Activated T-cell treated with anti-CD3 and anti-CD28 coated beads, Interleukin-2, amount 50 U/mL, for 4 hours (primary cell): ENCODE results near the gene CABP4. TPM values are rescaled to one million over a fixed set of nuclear protein-coding genes. Genes with fewer than 3 reads are reported as not detected.
A peak's percentile ranks its signal among the peaks of the same experiment; 100 is the strongest.
"Not testable (repeated sequence)": the region's sequence is repeated elsewhere in the genome, so short reads cannot be mapped to it uniquely, and the experiment has no call there.

ENCODE experiments used
- ATAC-seq, 2 donors: fragments of 200-7000 bp; cut with Tn5 transposase; one replicate each; pipeline ENCODE4 v1.10.0; 2021
- DNase-seq: peaks from one replicate; pipeline ENCODE4 v3.0.0-alpha.2; 2020
- H3K27me3 Mint-ChIP-seq: one replicate; pipeline ENCODE4 v1.8.0; 2021; ENCODE audit warnings: low read depth, mixed read lengths
- H3K36me3 Mint-ChIP-seq: one replicate; pipeline ENCODE4 v1.8.0; 2022; ENCODE audit warnings: mixed read lengths; ENCODE audit not compliant: insufficient read depth
- H3K4me1 Mint-ChIP-seq: one replicate; pipeline ENCODE4 v1.8.0; 2021; ENCODE audit warnings: low read depth, mixed read lengths
- H3K4me3 Mint-ChIP-seq: one replicate; pipeline ENCODE4 v1.8.0; 2021; ENCODE audit warnings: mild to moderate bottlenecking, moderate library complexity, mixed read lengths
- H3K9me3 Mint-ChIP-seq: one replicate; pipeline ENCODE4 v1.8.0; 2021; ENCODE audit warnings: mixed read lengths
- total RNA-seq, 3 donors: library from RNA; stranded (reverse); gene quantifications; one replicate each; pipeline ENCODE4 v1.2.1, GENCODE V29; 2021

CABP4 gene
- total RNA-seq, 3 donors from 2014 or later: 0.48 to 1.5 (median 1.1) TPM

DNA sequence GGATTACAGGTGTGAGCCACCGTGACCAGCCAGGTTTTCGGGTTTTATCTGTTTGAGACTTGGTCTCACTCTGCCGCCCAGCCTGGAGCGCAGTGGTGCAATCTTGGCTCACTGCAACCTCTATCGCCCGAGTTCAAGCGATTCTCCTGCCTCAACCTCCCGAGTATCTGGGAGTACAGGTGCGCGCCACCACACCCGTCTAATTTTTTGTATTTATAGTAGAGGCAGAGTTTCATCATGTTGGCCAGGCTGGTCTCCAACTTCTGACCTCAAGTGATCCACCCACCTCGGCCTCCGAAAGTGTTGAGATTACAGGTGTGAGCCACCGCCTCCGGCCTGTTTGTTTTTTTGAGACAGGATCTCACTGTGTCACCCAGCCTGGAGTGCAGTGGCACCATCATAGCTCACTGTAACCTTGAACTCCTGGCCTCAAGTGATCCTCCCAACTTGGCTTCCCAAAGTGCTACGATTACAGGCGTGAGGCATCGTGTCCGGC lies 27.7 kb upstream of the CABP4 start:
- not testable (repeated sequence) for H3K27me3 Mint-ChIP-seq, H3K36me3 Mint-ChIP-seq, H3K9me3 Mint-ChIP-seq, DNase-seq, ATAC-seq
- Mint-ChIP-seq H3K4me3 (peak overlapping the region; percentile 94), H3K4me1 (peaks cover 25% of the 10 kb centered on the region)

DNA sequence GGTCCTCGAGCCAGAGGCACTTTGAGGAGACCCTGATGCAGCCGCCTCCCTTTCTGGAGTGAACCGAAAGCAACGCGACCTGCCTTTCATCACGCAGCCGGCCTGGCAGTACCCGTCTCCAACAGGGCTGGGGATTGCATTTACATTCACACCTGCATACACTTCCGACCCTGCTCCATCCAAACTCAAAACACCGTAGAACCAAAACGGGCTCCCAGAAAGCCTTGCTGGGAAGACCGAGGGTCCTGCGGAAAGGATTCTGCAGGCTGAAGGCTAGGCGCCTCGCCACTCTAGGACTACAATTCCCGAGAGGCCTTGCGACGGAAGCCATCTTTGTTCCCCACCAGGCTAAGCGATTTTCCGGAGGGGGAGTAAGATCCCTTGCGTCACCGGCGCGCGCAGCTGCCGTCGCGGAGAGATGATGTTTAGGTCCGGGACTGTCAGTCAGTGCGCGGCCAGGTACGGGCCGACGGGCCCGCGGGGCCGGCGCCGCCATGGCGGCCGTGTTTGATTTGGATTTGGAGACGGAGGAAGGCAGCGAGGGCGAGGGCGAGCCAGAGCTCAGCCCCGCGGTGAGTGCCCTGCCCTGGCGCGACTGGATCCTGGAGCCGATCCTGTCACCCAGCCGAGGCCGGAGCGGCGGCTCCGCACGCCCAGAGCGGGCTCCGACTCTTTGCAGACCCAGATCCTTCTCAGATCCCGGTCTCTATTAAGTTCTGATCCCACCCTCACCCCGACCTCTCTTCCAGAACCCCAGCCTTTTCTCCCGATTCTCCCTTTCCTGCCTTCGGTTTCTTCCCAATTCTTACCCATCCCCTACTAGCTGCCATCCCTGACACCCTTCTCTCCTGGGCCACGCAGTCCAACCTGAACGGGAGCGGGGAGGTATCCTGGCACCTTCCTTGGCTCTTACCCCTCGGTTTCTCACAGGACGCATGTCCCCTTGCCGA lies 26.8 kb upstream of the CABP4 start, which contains the start of gene RPS6KB2:
Gene RPS6KB2, plus strand, starts transcription at position 443 of the 950 bp plus-strand sequence. Its CDS starts 52 bp downstream, at position 495.
- peak; percentile 93 to 95 for ATAC-seq
- peaks cover 33% of the 10 kb centered on the region for H3K4me1 Mint-ChIP-seq
- peaks cover 9% of the 10 kb centered on the region for H3K36me3 Mint-ChIP-seq

DNA sequence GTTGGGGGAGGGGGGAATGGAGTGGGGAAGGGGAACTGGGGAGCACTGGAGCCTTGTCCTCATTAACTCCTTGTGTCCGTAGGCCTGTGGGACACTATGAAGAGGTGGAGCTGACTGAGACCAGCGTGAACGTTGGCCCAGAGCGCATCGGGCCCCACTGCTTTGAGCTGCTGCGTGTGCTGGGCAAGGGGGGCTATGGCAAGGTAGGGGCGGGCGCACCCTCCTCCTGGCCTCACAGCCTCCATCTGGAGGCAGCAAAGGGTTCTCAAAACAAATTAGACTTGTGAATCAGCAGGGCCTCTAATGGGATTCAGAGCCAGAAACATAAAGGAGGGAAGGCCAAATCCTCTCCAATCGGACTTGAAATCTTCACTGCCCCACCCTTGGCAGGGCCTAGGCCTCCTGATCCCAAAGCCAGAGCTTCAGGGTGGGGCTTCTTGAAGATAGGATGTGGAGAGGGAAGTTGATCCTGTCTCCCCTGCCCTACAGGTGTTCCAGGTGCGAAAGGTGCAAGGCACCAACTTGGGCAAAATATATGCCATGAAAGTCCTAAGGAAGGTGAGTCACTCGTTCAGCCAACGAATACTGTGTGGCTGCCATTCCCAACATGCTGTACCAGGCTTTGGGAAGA lies 26.0 kb upstream of the CABP4 start:
- Mint-ChIP-seq H3K9me3 (no peaks in the 10 kb centered on the region), H3K4me3 (peak overlapping the region; percentile 94), H3K36me3 (peaks cover 10% of the 10 kb centered on the region), H3K4me1 (peaks cover 40% of the 10 kb centered on the region), H3K27me3 (no peaks in the 10 kb centered on the region)
- no peak for DNase-seq
- ATAC-seq: no peak

More for the DNA sequence above, 26.8 kb upstream of the CABP4 start, which contains the start of gene RPS6KB2:
- peak within 1 kb of the TSS; percentile 94 for H3K4me3 Mint-ChIP-seq
- peak; percentile 99 for DNase-seq
- H3K27me3 Mint-ChIP-seq: no peaks in the 10 kb centered on the region
- no peaks in the 10 kb centered on the region for H3K9me3 Mint-ChIP-seq

DNA sequence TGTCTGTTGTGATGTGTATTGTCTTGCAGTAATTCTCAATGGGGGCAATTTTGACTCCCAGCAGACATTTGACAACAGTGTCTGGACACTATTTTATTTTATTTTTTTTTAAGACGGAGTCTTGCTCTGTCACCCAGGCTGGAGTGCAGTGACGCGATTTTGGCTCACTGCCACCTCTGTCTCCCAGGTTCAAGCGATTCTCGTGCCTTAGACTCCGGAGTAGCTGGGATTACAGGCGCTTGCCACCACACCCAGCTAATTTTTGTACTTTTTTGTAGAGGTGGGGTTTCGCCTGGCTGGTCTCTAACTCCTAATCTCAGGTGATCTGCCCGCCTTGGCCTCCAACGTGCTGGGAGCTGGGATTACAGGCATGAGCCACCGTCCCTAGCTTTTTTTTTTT lies 25.4 kb upstream of the CABP4 start:
- H3K36me3 Mint-ChIP-seq: peaks cover 12% of the 10 kb centered on the region
- H3K4me1 Mint-ChIP-seq: peaks cover 42% of the 10 kb centered on the region
- no peaks in the 10 kb centered on the region for H3K27me3 Mint-ChIP-seq
- H3K4me3 Mint-ChIP-seq: peak overlapping the region; percentile 94
- no peaks in the 10 kb centered on the region for H3K9me3 Mint-ChIP-seq
- DNase-seq (no peak), ATAC-seq (no peak)

DNA sequence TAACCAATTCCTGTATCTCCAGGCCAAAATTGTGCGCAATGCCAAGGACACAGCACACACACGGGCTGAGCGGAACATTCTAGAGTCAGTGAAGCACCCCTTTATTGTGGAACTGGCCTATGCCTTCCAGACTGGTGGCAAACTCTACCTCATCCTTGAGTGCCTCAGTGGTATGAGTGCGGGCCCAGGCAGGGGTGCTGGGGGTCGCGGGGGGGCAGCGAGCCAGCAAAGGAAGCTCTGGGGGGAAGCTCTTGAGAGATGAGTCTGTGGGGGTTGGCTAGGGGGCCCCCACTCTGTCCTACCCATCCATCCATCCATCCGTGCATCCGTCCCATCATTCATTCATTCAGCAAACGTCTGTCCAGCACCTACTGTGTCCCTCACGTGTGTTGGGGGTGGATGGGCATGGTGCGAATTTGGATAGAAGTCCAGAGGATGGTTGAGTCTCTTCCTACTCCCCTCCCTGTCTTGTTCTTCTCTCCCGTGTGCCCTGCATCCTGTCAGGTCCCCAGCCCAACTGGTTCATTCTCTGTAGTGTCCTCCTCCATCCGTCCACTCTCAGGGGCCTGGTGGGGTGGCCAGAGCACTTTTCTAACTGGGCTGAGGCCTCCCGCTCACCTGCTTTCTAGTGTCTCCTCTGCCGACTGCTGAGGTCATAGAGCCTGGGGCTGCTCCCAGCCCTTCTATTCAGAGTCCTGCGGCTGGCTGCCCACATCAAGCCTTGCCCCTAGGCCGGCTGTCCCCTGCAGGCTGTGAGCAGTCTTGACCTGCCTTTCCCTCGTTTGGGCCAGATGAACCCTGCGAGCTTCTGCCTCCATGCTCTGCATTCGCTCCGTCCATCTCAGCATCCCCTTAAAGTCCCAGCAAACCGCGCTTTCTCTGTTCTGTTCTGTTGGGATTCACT lies 23.6 kb upstream of the CABP4 start:
- no peak for DNase-seq

DNA sequence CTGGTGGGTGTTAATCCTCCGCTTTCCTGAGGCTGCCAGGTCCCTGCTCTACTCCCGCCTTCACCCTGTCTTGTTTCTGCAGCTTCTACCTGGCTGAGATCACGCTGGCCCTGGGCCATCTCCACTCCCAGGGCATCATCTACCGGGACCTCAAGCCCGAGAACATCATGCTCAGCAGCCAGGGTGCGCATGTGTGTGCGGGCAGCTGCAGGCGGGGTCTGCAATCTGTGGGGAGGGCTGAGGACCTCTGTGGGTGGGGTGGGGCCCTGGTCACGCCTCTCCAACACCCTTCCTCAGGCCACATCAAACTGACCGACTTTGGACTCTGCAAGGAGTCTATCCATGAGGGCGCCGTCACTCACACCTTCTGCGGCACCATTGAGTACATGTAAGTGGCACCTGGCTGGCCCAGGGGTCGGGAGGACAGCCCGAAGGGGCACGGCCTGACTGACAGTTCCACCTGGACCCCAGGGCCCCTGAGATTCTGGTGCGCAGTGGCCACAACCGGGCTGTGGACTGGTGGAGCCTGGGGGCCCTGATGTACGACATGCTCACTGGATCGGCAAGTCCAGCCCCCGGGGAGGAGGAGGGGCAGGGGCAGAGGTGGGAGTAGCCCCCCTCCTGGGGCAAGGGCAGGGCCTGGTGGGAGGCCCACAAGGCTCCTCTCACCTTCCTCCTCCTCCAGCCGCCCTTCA lies 22.4 kb upstream of the CABP4 start:
- Mint-ChIP-seq H3K4me3 (no peak overlapping the region), H3K36me3 (peaks cover 20% of the 10 kb centered on the region), H3K4me1 (peaks cover 50% of the 10 kb centered on the region), H3K9me3 (no peaks in the 10 kb centered on the region), H3K27me3 (no peaks in the 10 kb centered on the region)
- DNase-seq (no peak), ATAC-seq (no peak)

More for the DNA sequence above, 23.6 kb upstream of the CABP4 start:
- Mint-ChIP-seq H3K4me3 (no peak overlapping the region), H3K27me3 (no peaks in the 10 kb centered on the region), H3K9me3 (no peaks in the 10 kb centered on the region), H3K4me1 (peaks cover 52% of the 10 kb centered on the region), H3K36me3 (peaks cover 19% of the 10 kb centered on the region)
- no peak for ATAC-seq

DNA sequence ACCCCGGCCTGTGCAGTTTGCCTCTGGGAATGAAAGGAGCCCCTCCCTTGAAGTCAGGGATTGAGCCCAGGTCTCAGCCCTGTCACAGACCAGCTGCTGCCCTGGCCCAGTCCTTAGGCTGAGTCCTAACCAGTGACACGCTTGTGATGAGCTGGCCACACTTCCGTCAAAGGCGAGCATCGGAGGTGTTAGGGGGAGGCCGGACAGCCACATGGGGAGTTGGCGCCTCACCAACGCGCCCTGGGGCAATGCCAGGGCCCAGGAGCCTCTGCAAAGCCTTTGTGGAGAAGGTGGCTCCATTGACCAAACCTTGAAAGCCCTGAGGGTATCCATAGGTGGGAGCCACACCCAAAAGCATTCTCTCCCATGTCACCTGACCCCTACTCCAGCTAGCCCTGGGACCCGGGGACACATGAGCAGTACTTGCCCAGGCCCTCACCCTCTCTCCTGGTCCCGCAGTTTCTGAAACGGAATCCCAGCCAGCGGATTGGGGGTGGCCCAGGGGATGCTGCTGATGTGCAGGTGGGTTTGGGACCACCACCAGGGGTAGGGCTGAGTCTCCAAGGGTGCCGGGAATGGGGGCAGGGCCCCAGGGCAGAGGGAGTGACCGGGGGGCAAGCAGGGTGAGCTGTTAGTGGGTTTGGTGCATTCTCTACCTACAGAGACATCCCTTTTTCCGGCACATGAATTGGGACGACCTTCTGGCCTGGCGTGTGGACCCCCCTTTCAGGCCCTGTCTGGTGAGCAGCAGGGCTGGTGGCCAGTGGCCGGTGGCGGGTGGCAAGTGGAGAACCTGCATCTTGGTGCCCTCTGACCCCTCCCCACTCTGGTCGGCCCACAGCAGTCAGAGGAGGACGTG lies 21.4 kb upstream of the CABP4 start:
- Mint-ChIP-seq H3K27me3 (no peaks in the 10 kb centered on the region), H3K4me1 (peaks cover 48% of the 10 kb centered on the region), H3K4me3 (peak overlapping the region; percentile 38)

DNA sequence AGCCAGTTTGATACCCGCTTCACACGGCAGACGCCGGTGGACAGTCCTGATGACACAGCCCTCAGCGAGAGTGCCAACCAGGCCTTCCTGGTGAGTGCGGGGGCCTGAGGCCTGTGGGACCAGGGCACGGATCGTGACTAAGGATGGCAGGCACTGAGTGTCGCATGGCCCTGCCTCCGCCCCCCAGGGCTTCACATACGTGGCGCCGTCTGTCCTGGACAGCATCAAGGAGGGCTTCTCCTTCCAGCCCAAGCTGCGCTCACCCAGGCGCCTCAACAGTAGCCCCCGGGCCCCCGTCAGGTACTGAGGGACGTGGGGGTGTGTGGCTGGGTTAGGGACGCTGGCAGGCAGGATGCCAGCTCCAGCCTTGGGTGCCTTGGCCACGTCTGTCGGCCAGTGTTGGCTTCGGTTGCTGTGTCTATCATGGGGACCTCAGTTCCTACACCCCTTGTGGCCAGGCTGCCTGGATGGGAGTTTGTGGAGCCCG lies 20.7 kb upstream of the CABP4 start:
- Mint-ChIP-seq H3K9me3 (no peaks in the 10 kb centered on the region), H3K4me1 (peaks cover 55% of the 10 kb centered on the region), H3K27me3 (no peaks in the 10 kb centered on the region), H3K4me3 (peak overlapping the region; percentile 38), H3K36me3 (peaks cover 20% of the 10 kb centered on the region)
- no peak for DNase-seq
- ATAC-seq: peak in 1 of 2 donors; percentile 6

More for the DNA sequence above, 21.4 kb upstream of the CABP4 start:
- DNase-seq (no peak), ATAC-seq (no peak)
- Mint-ChIP-seq H3K36me3 (peaks cover 20% of the 10 kb centered on the region), H3K9me3 (no peaks in the 10 kb centered on the region)

DNA sequence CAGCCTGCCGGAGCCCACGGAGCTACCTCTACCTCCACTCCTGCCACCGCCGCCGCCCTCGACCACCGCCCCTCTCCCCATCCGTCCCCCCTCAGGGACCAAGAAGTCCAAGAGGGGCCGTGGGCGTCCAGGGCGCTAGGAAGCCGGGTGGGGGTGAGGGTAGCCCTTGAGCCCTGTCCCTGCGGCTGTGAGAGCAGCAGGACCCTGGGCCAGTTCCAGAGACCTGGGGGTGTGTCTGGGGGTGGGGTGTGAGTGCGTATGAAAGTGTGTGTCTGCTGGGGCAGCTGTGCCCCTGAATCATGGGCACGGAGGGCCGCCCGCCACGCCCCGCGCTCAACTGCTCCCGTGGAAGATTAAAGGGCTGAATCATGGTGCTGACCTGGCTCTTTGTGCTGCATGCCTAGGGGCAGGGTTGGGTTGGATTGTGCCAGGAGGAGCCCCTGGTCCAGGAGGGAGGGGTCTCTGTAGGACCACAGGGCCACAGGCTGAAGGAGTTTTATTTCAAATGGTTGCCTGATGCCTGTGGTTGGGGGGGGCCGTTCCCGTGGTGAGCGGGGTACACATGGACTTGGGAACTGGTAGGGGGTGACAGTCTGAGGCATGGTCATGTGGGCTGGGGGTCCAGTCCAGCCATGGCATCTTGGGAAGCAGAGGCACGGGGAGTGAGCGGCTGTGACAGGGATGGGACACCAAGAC lies 20.0 kb upstream of the CABP4 start:
- Mint-ChIP-seq H3K4me1 (peaks cover 62% of the 10 kb centered on the region), H3K4me3 (peak overlapping the region; percentile 87), H3K9me3 (no peaks in the 10 kb centered on the region), H3K27me3 (no peaks in the 10 kb centered on the region), H3K36me3 (peaks cover 20% of the 10 kb centered on the region)
- DNase-seq (no peak), ATAC-seq (no peak)

DNA sequence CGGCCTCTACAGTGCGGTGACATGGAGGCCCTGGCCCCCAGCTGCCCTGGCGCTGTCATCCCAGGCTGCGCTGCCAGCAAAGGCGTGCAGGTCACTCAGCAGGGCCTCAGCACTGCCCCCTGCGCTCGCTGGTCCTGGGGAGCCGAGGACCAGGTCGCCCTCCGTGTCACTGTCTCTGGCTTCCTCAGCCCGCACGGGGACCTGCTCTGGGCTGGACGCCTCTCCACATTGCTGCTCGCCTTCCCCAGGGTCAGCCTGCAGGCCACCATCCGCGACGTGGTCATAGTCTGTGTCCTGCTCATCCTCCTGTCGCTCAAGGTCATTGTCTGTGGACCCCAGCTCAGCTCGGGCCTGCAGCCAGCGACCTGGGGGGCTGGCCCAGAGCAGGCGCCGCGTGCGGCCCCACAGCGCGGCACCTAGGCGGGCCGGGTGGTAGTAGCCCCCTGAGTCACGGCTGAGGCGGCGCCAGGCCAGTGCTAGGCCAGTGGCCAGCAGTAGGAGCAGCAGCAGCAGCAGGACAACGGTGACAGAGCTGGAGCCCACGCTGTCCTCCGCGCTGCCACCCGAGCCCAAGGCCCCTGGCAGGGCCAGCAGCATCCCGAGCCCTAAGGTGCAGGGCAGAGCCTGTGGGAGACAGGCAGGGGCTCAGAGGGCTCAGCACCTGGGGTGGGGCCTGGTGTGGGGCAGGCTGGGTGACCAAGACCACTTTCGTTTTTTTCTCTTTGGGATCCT lies 19.3 kb upstream of the CABP4 start:
- peaks cover 20% of the 10 kb centered on the region for H3K36me3 Mint-ChIP-seq
- H3K4me3 Mint-ChIP-seq: peak overlapping the region; percentile 87
- no peak for DNase-seq
- no peaks in the 10 kb centered on the region for H3K27me3 Mint-ChIP-seq
- ATAC-seq: peak in 1 of 2 donors; percentile 0
- H3K4me1 Mint-ChIP-seq: peaks cover 66% of the 10 kb centered on the region
- H3K9me3 Mint-ChIP-seq: no peaks in the 10 kb centered on the region

DNA sequence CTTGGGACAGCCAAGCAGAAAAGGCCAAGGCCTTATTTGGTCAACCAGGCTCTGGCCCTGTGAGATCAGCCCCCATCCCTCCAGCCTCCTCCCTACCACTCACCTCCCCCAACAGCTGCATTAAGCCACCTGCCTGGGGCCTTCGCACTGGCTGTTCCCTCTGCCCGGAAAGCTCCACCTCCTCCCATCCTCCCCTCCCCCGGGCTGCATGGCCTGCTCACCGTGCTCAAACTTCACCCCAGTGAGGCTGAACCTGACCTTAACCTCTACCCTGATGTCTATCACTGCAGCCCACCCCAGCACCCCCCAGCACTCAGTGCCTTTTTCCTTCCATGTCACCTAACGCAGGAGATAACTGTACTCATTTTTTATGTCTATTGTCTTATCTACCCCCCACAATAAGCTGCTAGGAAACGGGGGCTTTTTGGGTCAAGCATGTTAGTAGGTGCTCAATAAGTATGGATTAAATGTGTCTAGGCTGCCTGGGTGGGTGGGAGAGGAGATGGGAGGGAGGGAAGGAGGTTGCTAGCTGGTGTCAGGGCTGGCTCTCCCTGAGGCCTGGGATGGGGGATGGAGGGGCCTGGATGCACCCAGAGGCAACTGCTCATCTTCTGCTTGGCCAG lies 18.6 kb upstream of the CABP4 start:
- Mint-ChIP-seq H3K9me3 (no peaks in the 10 kb centered on the region), H3K36me3 (peaks cover 19% of the 10 kb centered on the region), H3K4me1 (peaks cover 69% of the 10 kb centered on the region), H3K4me3 (peak overlapping the region; percentile 87), H3K27me3 (no peaks in the 10 kb centered on the region)
- peak; percentile 55 for DNase-seq
- ATAC-seq: peak; percentile 27 to 31
